Lung (tissue), 12 donors: ENCODE results near the gene IQCM. TPM values are rescaled to one million over a fixed set of nuclear protein-coding genes. Genes with fewer than 3 reads are reported as not detected.

Experiments
- ATAC-seq: fragments of 200-7000 bp; cut with Tn5 transposase; one replicate; pipeline ENCODE4 v1.9.1; 2020; ENCODE audit warnings: moderate number of reproducible peaks; ENCODE audit not compliant: insufficient read depth, low FRiP score
- DNase-seq, 3 donors: peaks; one replicate each; pipeline ENCODE4 v3.0.0-alpha.2; 2013 to 2017
- H3K27ac ChIP-seq, 2 donors: one replicate each; pipeline ENCODE4 v1.5.1; 2013; ENCODE audit warnings: mild to moderate bottlenecking in 2 of 2, moderate library complexity in 2 of 2, control low read depth in 1 of 2, inconsistent platforms in 1 of 2, low read depth in 1 of 2, low read length in 1 of 2
- H3K27me3 ChIP-seq, 3 donors: one replicate each; pipeline ENCODE4 v1.5.1; 2013; ENCODE audit warnings: low read length in 2 of 3; ENCODE audit not compliant: control insufficient read depth in 3 of 3, insufficient read depth in 3 of 3
- H3K36me3 ChIP-seq, 4 donors: one replicate each; pipeline ENCODE4 v1.5.1; 2013; ENCODE audit warnings: low read length in 4 of 4, mild to moderate bottlenecking in 1 of 4, moderate library complexity in 1 of 4; ENCODE audit not compliant: control insufficient read depth in 4 of 4, insufficient read depth in 4 of 4
- H3K4me1 ChIP-seq, 5 donors: one replicate each; pipeline ENCODE4 v1.5.1; 2013; ENCODE audit warnings: low read length in 5 of 5, mild to moderate bottlenecking in 2 of 5, moderate library complexity in 1 of 5; ENCODE audit not compliant: control insufficient read depth in 5 of 5, insufficient read depth in 5 of 5
- H3K4me3 ChIP-seq: one replicate; pipeline ENCODE4 v1.5.1; 2013; ENCODE audit warnings: mild to moderate bottlenecking, control low read depth, moderate library complexity
- H3K9ac ChIP-seq, 2 donors: one replicate each; pipeline ENCODE4 v1.5.1; 2013; ENCODE audit warnings: low read length in 2 of 2, control low read depth in 1 of 2; ENCODE audit not compliant: insufficient read depth in 1 of 2
- H3K9me3 ChIP-seq, 4 donors: one replicate each; pipeline ENCODE4 v1.5.1; 2013; ENCODE audit warnings: low read length in 3 of 4, mild to moderate bottlenecking in 1 of 4, moderate library complexity in 1 of 4; ENCODE audit not compliant: control insufficient read depth in 4 of 4, insufficient read depth in 3 of 4
- CTCF ChIP-seq: IDR thresholded peaks from 2 replicates; pipeline ENCODE4 v1.5.1; 2012; ENCODE audit warnings: mild to moderate bottlenecking; ENCODE audit errors: control extremely low read depth, extremely low read depth
- WGBS, 2 donors: extraction: QIAGEN DNeasy Blood & Tissue Kit; methylation state at CpG; one replicate each; pipeline ENCODE4 v1.1.7; 2013; 5-methylcytosine and 5-hydroxymethylcytosine counted together
- polyA plus RNA-seq, 2 donors: library from polyadenylated mRNA; stranded (reverse); fragments of 200-250 nt; gene quantifications; one replicate each; pipeline ENCODE4 v1.2.1, GENCODE V29; 2013
- total RNA-seq, 2 donors: library from RNA; depleted of rRNA in 1 of 2; stranded (reverse); fragments of >200 nt in 1 of 2; gene quantifications; one replicate each; pipeline ENCODE4 v1.2.1, GENCODE V29; 2014 to 2021
- donor health status: control.
- donor health status: control.
- donor health status: Bipolar disorder and iron deficiency.
- donor health status: healthy.
- donor health status: DM: yes; HTN: yes; CAD: no.

The IQCM gene
- total and polyA plus RNA-seq, 4 donors, result not detected

GRCh38 chr4:149645790-149646189 lies 169.9 kb downstream of the IQCM start:
- Histone ChIP-seq H3K4me1 (no peaks in the 10 kb centered on the region), H3K27me3 (no peaks in the 10 kb centered on the region), H3K9me3 (no peaks in the 10 kb centered on the region), H3K9ac (no peak overlapping the region), H3K27ac (no peak overlapping the region), H3K36me3 (no peaks in the 10 kb centered on the region), H3K4me3 (no peak overlapping the region)
- DNase-seq (peak in 1 of 3 donors; percentile 9), ATAC-seq (no peak)
- TF ChIP-seq CTCF, result no peak

DNA sequence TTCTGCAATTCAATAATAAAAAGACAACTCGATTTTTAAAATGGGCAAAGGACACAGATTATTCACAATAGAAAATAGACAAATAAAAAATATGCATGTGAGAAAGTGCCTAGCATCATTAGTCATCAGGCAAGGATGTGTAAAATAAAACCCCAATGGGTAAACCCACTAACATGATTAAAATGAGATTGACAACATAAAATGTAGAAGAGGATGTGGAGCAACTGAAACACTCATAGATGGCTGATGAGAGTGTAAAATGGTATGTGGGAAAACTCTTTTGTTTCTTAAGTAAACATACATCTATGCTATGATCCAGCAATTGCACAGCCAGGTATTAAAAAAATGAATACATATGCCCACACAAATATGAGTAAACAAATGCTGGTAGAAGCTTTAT lies 177.6 kb downstream of the IQCM start:
- Histone ChIP-seq H3K36me3 (no peaks in the 10 kb centered on the region), H3K27me3 (no peaks in the 10 kb centered on the region), H3K4me3 (no peak overlapping the region), H3K27ac (no peak overlapping the region), H3K4me1 (no peaks in the 10 kb centered on the region), H3K9me3 (no peaks in the 10 kb centered on the region), H3K9ac (no peak overlapping the region)
- 52 to 76% methylated on average over 1 of the region's 1 CpG for WGBS, 2 donors
- TF ChIP-seq CTCF, result no peak
- DNase-seq (no peak), ATAC-seq (no peak)

DNA sequence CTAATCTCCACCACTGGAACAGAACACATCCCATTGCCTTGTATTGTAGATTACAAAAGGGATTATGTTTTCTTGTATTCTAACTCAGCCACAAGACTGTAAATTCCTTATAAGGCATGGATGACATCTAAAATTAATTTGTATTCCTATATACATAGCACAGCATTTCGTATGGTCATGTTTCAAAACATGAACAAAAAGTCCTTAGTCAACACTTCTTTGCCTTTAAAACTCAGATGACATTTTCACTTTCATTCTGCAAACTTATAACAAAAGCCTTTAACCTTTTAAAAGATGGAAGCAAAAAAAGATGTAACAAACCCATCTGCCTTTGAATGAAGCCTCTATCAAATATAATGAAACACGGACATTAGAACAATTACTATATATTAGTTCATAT lies 181.3 kb downstream of the IQCM start:
- WGBS, 2 donors, result 74 to 79% methylated on average over 2 of the region's 2 CpGs
- Histone ChIP-seq H3K4me3 (no peak overlapping the region), H3K27me3 (no peaks in the 10 kb centered on the region), H3K27ac (no peak overlapping the region), H3K9ac (no peak overlapping the region), H3K9me3 (peaks cover 0 to 2% (median 0%) of the 10 kb centered on the region in 4 donors), H3K4me1 (no peaks in the 10 kb centered on the region), H3K36me3 (no peaks in the 10 kb centered on the region)
- DNase-seq (no peak), ATAC-seq (no peak)
- no peak for TF ChIP-seq CTCF

DNA sequence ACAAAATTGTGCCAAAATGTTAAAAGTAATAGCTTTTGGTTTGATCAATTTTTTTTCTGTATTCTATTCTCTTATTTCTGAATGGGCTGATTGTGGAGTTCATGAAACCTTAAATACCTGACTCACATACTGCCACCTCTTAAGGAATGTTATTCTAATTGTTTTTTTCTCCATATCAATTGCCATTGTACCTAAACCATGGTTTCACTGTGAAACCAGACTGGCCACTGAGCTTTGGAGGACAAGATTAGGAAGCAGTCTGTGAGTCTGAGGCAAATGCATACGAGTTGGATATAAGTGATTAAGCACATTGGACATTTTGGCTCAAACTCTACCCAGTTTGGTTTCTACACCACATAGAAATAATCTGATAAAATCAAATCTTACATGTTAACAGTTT lies 184.0 kb downstream of the IQCM start:
- Histone ChIP-seq H3K9ac (no peak overlapping the region), H3K27ac (no peak overlapping the region), H3K9me3 (peaks cover 0 to 2% (median 0%) of the 10 kb centered on the region in 4 donors), H3K4me3 (no peak overlapping the region), H3K36me3 (no peaks in the 10 kb centered on the region), H3K27me3 (no peaks in the 10 kb centered on the region), H3K4me1 (no peaks in the 10 kb centered on the region)
- TF ChIP-seq CTCF, result no peak
- ATAC-seq, result no peak
- 50 to 59% methylated on average over 1 of the region's 1 CpG for WGBS, 2 donors
- DNase-seq, result no peak
